K562 (cell line): ENCODE results near the gene PLXNA2. TPM values are rescaled to one million over a fixed set of nuclear protein-coding genes. Genes with fewer than 3 reads are reported as not detected.

Experiments used
- ATAC-seq: fragments of 200-7000 bp; cut with Tn5 transposase; 3 replicates; pipeline ENCODE4 v1.9.1; 2020; ENCODE audit warnings: moderate library complexity
- BruUV-seq: library from RNA; stranded (reverse); fragments of 400-500 nt; replicated peaks from 2 replicates; lab custom pipeline; 2021; lab: Mats Ljungman, UMichigan
- CTCF ChIA-PET: fragments of 300-600 bp; formaldehyde crosslinking; extraction: SDS; loops from one replicate; lab custom pipeline; 2021; ENCODE audit warnings: low intra/inter-chr PET ratio; lab: Yijun Ruan, JAX
- POLR2A ChIA-PET: fragments of 300-600, 350-650 bp; sonication (Branson Sonifier 250); formaldehyde crosslinking; extraction: SDS; loops from one replicate; lab custom pipeline; 2021; ENCODE audit warnings: antibody characterized with exemption, inconsistent platforms; lab: Yijun Ruan, JAX
- DNase-seq, 4 experiments: peaks; one replicate each; pipeline versions ENCODE4 v3.0.0 to v3.0.0-alpha.2; 2011 to 2018; ENCODE audit warnings: low spot score in 3 of 4, mixed read lengths in 3 of 4; ENCODE audit errors: extremely low read depth in 1 of 4
- FAIRE-seq: peaks from 2 replicates; lab custom pipeline; 2011; peaks lifted over from hg19 to GRCh38; lab: Jason Lieb, UNC
- H2AFZ ChIP-seq: 2 replicates; pipeline ENCODE4 v1.6.0; 2011; ENCODE audit warnings: low read depth, low read length, control low read depth, inconsistent platforms
- H3K27ac ChIP-seq: fragments of 200-600 bp; 3 replicates; pipeline ENCODE4 v1.8.0; 2011; ENCODE audit warnings: low read depth, mild to moderate bottlenecking, control low read depth, inconsistent platforms, low read length, moderate library complexity, mixed read lengths; ENCODE audit errors: extremely low read depth
- H3K27me3 ChIP-seq, 2 experiments: fragments of 300-600 bp in 1 of 2; 2 replicates in 1 of 2; 3 replicates in 1 of 2; pipeline versions ENCODE4 v1.6.0 to v1.8.0; 2011; ENCODE audit warnings: inconsistent platforms in 2 of 2, low read length in 2 of 2, mild to moderate bottlenecking in 1 of 2, mixed read lengths in 1 of 2, moderate library complexity in 1 of 2; ENCODE audit not compliant: control insufficient read depth in 2 of 2, insufficient read depth in 2 of 2
- H3K36me3 ChIP-seq: fragments of 300-600 bp; 3 replicates; pipeline ENCODE4 v1.8.0; 2011; ENCODE audit warnings: mild to moderate bottlenecking, low read length, inconsistent platforms; ENCODE audit not compliant: control insufficient read depth, insufficient read depth
- H3K4me1 ChIP-seq, 2 experiments: fragments of 200-600 bp in 1 of 2; replicated peaks in 1 of 2; 2 replicates in 1 of 2; 3 replicates in 1 of 2; pipeline versions ENCODE4 v1.5.1 to v1.8.0; 2011; ENCODE audit warnings: inconsistent platforms in 2 of 2, low read length in 2 of 2, mild to moderate bottlenecking in 1 of 2, mixed read lengths in 1 of 2, moderate library complexity in 1 of 2; ENCODE audit not compliant: control insufficient read depth in 2 of 2, insufficient read depth in 2 of 2
- H3K4me2 ChIP-seq: 2 replicates; pipeline ENCODE4 v1.6.1; 2011; ENCODE audit warnings: low read length, control low read depth, inconsistent platforms, mixed read lengths; ENCODE audit not compliant: insufficient read depth
- H3K4me3 ChIP-seq: fragments of 200-600 bp; sonication (generic), shearing (Covaris generic); 2 replicates; pipeline ENCODE4 v1.5.1; 2016; ENCODE audit warnings: control low read depth, inconsistent platforms
- H3K79me2 ChIP-seq: fragments of 200-600 bp; 3 replicates; pipeline ENCODE4 v1.8.0; 2011; ENCODE audit warnings: low read length, inconsistent platforms; ENCODE audit not compliant: control insufficient read depth, insufficient read depth
- H3K9ac ChIP-seq, 2 experiments: 2 replicates each; pipeline versions ENCODE4 v1.6.0 to v1.6.1; 2011; ENCODE audit warnings: low read depth in 2 of 2, low read length in 2 of 2, control low read depth in 1 of 2, inconsistent platforms in 1 of 2, mild to moderate bottlenecking in 1 of 2, mixed read lengths in 1 of 2; ENCODE audit not compliant: insufficient read depth in 1 of 2
- H3K9me1 ChIP-seq: one replicate; pipeline ENCODE4 v1.6.0; 2011; ENCODE audit warnings: inconsistent platforms, mild to moderate bottlenecking, low read length, moderate library complexity; ENCODE audit not compliant: control insufficient read depth, insufficient read depth
- H3K9me3 ChIP-seq: replicated peaks from 2 replicates; pipeline ENCODE4 v1.5.1; 2011; ENCODE audit warnings: low read depth, low read length, inconsistent platforms; ENCODE audit not compliant: control insufficient read depth, insufficient read depth
- H4K20me1 ChIP-seq: replicated peaks from 2 replicates; pipeline ENCODE4 v1.6.1; 2011; ENCODE audit warnings: low read length, inconsistent platforms, mixed read lengths; ENCODE audit not compliant: control insufficient read depth, insufficient read depth
- ARHGAP35 ChIP-seq: fragments of 450-650 bp; IDR thresholded peaks from 2 replicates; pipeline ENCODE4 v1.6.1; 2018; ENCODE audit not compliant: partially characterized antibody
- E2F1 ChIP-seq: sonication (generic); formaldehyde crosslinking; IDR thresholded peaks from 2 replicates; pipeline ENCODE4 v1.8.1; 2023; ENCODE audit warnings: mild to moderate bottlenecking, missing genetic modification reagents, moderate library complexity
- EGR1 ChIP-seq: fragments of 450-650 bp; conservative IDR thresholded peaks from 2 replicates; pipeline ENCODE4 v1.6.1; 2017; ENCODE audit warnings: mild to moderate bottlenecking
- FOXO4 ChIP-seq: fragments of 450-650 bp; formaldehyde crosslinking; IDR thresholded peaks from 2 replicates; pipeline ENCODE4 v1.4.0; 2020; ENCODE audit warnings: mild to moderate bottlenecking, moderate library complexity
- JUNB ChIP-seq: fragments of 450-650 bp; formaldehyde crosslinking; conservative IDR thresholded peaks from 2 replicates; pipeline ENCODE4 v1.4.0; 2020; ENCODE audit warnings: mild to moderate bottlenecking
- PHF8 ChIP-seq: fragments of 200-600 bp; sonication (generic); IDR thresholded peaks from 2 replicates; pipeline ENCODE4 v1.6.1; 2012; ENCODE audit warnings: mixed run types, mild to moderate bottlenecking, inconsistent platforms, low read length, moderate library complexity, borderline replicate concordance
- PML ChIP-seq: IDR thresholded peaks from 2 replicates; pipeline ENCODE4 v1.6.1; 2012; ENCODE audit warnings: low read length, inconsistent platforms
- SRSF1 ChIP-seq: fragments of 200-400 bp; formaldehyde crosslinking; IDR thresholded peaks from 2 replicates; pipeline ENCODE4 v1.6.1; 2017; ENCODE audit warnings: mild to moderate bottlenecking, low read depth, low read length, moderate library complexity
- STAT5A ChIP-seq: IDR thresholded peaks from 2 replicates; pipeline ENCODE4 v1.6.1; 2012; ENCODE audit warnings: low read length, inconsistent platforms, borderline replicate concordance
- TARDBP ChIP-seq: fragments of 450-650 bp; IDR thresholded peaks from 2 replicates; pipeline ENCODE4 v1.6.1; 2016
- U2AF1 ChIP-seq: fragments of 200-400 bp; formaldehyde crosslinking; optimal IDR thresholded peaks from 2 replicates; pipeline ENCODE3; 2017; ENCODE audit warnings: mild to moderate bottlenecking, low read depth, low read length, moderate library complexity
- ZNF23 ChIP-seq: fragments of 250-450 bp; sonication (Bioruptor Pico); IDR thresholded peaks from 2 replicates; pipeline ENCODE4 v1.4.0; 2020; ENCODE audit warnings: mild to moderate bottlenecking
- ZNF263 ChIP-seq: sonication (generic); formaldehyde crosslinking; IDR thresholded peaks from 2 replicates; pipeline ENCODE4 v1.8.0; 2022; ENCODE audit warnings: mild to moderate bottlenecking, missing genetic modification reagents, borderline replicate concordance
- ZNF408 ChIP-seq: fragments of 250-450 bp; sonication (Bioruptor Pico); IDR thresholded peaks from 2 replicates; pipeline ENCODE4 v1.4.0; 2020; ENCODE audit warnings: low read depth, mild to moderate bottlenecking, moderate library complexity
- ZNF785 ChIP-seq: fragments of 250-450 bp; sonication (Bioruptor Pico); IDR thresholded peaks from 2 replicates; pipeline ENCODE4 v1.4.0; 2020; ENCODE audit warnings: mild to moderate bottlenecking
- WGBS: fragments of 100-300 bp; shearing (Covaris generic); methylation state at CpG from one replicate; pipeline ENCODE4 v1.1.6; 2016; ENCODE audit warnings: low coverage, mixed read lengths; ENCODE audit not compliant: insufficient coverage; ENCODE audit errors: missing lambda C conversion rate; 5-methylcytosine and 5-hydroxymethylcytosine counted together
- in situ Hi-C: fragments of 300-500 bp; cut with MboI; formaldehyde crosslinking; loops from 4 replicates; pipeline ENCODE4 v1.15.0; 2018; ENCODE audit warnings: inconsistent platforms, mixed read lengths
- intact Hi-C: fragments of 100-400 bp; cut with micrococcal nuclease; formaldehyde crosslinking; loops from 2 replicates; pipeline ENCODE4 v1.14.2; 2022
- polyA plus RNA-seq, 8 experiments: library from polyadenylated mRNA; depleted of rRNA in 4 of 8; stranded (reverse) in 5 of 8; unstranded in 3 of 8; fragments of >200 nt; fragmentation: Nextera tagmentation in 2 of 8; fragmentation: Illumina TruSeq in 1 of 8; extraction: Ambion mirVana in 2 of 8; extraction: Trizol in 1 of 8; gene quantifications; 2 replicates each; pipeline versions ENCODE4 v1.2.1 to v1.2.3, GENCODE V29; 2011 to 2014; ENCODE audit warnings: inconsistent platforms in 1 of 8, missing spikeins in 1 of 8
- total RNA-seq, 7 experiments: library from RNA; depleted of rRNA in 6 of 7; stranded (reverse); fragments of >200 nt in 6 of 7; fragmentation: Illumina TruSeq in 2 of 7; extraction: Trizol in 2 of 7; gene quantifications; 2 replicates each; pipeline versions ENCODE4 v1.2.1 to v1.2.3, GENCODE V29; 2011 to 2021; ENCODE audit warnings: low replicate concordance in 1 of 7
- TF ChIP-seq, protein P1 (sequence below): sonication (generic); formaldehyde crosslinking; IDR thresholded peaks from 2 replicates; pipeline ENCODE4 v1.8.0; 2023; ENCODE audit warnings: mild to moderate bottlenecking, missing genetic modification reagents

PLXNA2 gene
- total and polyA plus RNA-seq, 9 of the 15 experiments (the other 6 are each of a cell fraction or from before 2014, with no cell fraction given) = 0.01 to 1.3 (median 0.32) TPM

DNA sequence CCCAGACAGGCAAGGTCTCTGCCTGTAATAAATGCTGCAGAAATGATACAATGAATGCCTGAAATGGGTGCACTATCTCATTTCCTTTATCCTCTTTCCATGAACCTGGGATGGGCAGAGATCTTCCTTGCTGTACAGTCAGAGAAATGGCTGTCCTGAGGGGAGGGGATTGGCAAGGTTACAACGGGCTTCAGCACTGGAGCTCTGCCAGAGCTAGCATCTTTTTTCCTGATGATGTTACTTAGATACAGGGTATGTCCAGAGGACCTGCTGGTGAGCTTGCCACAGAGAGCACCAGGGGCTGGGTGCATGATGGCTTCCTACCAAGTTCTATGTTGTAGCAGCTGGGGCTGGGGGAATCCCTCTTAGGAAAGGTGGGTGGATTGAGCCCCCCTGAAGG lies 115.1 kb downstream of the PLXNA2 start:
- H3K9me3 ChIP-seq = no peaks in the 10 kb centered on the region
- CTCF ChIA-PET = no interaction called here
- WGBS = 0% methylated on average over 1 of the region's 1 CpG
- H4K20me1 ChIP-seq = no peaks in the 10 kb centered on the region; the same call in 1 of the 2 replicates
- no TSS peak for BruUV-seq
- intact Hi-C loops = no loop called here
- H3K36me3 ChIP-seq = no peaks in the 10 kb centered on the region
- no peaks in the 10 kb centered on the region; a peak in 2 of 5 replicates for H3K4me1 ChIP-seq
- no peak overlapping the region for H3K4me2 ChIP-seq
- no peak overlapping the region for H3K27ac ChIP-seq
- no peaks in the 10 kb centered on the region for H3K9me1 ChIP-seq
- no peaks in the 10 kb centered on the region for H3K79me2 ChIP-seq
- no peak overlapping the region for H2AFZ ChIP-seq
- ATAC-seq = no peak
- no peak for DNase-seq
- in situ Hi-C loops = no loop called here
- no peak for FAIRE-seq
- POLR2A ChIA-PET = interaction anchor here (1.2 to 1.3 kb wide), 3 partner anchors 9 to 47 kb away, joined by 3 to 4 read pairs (median 4); no protein-coding TSS in a partner anchor
- no peak overlapping the region for H3K4me3 ChIP-seq
- peaks cover 23 to 56% of the 10 kb centered on the region in 2 experiments for H3K27me3 ChIP-seq
- no peak overlapping the region for H3K9ac ChIP-seq
- TF ChIP-seq STAT5A = no peak
- no peak for TF ChIP-seq ZNF263 (CRISPR knock-in tag)
- TF ChIP-seq PML = no peak
- TF ChIP-seq FOXO4 (CRISPR knock-in tag) = no peak
- no peak for TF ChIP-seq JUNB (CRISPR knock-in tag)
- no peak for TF ChIP-seq ZNF785 (CRISPR knock-in tag)
- no peak for TF ChIP-seq SRSF1
- TF ChIP-seq PHF8 = no peak
- no peak for TF ChIP-seq ARHGAP35
- no peak for TF ChIP-seq TARDBP
- TF ChIP-seq U2AF1 = no peak
- TF ChIP-seq EGR1 = no peak
- TF ChIP-seq ZNF408 (CRISPR knock-in tag) = no peak
- no peak for TF ChIP-seq E2F1 (CRISPR knock-in tag)
- no peak for TF ChIP-seq ZNF23 (CRISPR knock-in tag)
- TF ChIP-seq, protein P1, sequence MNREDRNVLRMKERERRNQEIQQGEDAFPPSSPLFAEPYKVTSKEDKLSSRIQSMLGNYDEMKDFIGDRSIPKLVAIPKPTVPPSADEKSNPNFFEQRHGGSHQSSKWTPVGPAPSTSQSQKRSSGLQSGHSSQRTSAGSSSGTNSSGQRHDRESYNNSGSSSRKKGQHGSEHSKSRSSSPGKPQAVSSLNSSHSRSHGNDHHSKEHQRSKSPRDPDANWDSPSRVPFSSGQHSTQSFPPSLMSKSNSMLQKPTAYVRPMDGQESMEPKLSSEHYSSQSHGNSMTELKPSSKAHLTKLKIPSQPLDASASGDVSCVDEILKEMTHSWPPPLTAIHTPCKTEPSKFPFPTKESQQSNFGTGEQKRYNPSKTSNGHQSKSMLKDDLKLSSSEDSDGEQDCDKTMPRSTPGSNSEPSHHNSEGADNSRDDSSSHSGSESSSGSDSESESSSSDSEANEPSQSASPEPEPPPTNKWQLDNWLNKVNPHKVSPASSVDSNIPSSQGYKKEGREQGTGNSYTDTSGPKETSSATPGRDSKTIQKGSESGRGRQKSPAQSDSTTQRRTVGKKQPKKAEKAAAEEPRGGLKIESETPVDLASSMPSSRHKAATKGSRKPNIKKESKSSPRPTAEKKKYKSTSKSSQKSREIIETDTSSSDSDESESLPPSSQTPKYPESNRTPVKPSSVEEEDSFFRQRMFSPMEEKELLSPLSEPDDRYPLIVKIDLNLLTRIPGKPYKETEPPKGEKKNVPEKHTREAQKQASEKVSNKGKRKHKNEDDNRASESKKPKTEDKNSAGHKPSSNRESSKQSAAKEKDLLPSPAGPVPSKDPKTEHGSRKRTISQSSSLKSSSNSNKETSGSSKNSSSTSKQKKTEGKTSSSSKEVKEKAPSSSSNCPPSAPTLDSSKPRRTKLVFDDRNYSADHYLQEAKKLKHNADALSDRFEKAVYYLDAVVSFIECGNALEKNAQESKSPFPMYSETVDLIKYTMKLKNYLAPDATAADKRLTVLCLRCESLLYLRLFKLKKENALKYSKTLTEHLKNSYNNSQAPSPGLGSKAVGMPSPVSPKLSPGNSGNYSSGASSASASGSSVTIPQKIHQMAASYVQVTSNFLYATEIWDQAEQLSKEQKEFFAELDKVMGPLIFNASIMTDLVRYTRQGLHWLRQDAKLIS (CRISPR knock-in tag) = no peak
